ENCODE results near the gene MSANTD7.

The MSANTD7 gene

DNA sequence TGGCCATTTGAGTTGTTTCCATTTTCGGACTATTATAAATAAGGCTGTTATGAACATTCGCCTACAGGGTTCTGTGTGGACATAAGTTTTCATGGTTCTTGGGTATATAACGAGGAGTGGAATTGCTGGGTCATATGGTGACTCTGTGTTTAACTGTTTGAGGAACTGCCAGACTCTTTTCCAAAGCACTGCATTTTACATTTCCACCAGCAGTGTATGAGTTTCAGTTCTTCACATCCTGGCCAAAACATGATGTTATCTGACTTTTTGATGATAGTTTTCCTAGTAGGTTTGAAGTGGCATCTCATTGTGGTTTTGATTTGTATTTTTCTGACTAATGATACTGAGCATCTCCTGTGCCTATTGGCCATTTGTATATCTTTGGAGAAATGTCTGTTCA, 46.0 kb downstream of the MSANTD7 start:
- no peak for DNase-seq (ENCODE audit: low read depth)
- TF ChIP-seq, protein P1, sequence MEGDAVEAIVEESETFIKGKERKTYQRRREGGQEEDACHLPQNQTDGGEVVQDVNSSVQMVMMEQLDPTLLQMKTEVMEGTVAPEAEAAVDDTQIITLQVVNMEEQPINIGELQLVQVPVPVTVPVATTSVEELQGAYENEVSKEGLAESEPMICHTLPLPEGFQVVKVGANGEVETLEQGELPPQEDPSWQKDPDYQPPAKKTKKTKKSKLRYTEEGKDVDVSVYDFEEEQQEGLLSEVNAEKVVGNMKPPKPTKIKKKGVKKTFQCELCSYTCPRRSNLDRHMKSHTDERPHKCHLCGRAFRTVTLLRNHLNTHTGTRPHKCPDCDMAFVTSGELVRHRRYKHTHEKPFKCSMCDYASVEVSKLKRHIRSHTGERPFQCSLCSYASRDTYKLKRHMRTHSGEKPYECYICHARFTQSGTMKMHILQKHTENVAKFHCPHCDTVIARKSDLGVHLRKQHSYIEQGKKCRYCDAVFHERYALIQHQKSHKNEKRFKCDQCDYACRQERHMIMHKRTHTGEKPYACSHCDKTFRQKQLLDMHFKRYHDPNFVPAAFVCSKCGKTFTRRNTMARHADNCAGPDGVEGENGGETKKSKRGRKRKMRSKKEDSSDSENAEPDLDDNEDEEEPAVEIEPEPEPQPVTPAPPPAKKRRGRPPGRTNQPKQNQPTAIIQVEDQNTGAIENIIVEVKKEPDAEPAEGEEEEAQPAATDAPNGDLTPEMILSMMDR (IDR thresholded peaks at IDR 0.05; ENCODE audit: control insufficient read depth, extremely low read depth, insufficient read depth): no peak
- no peak overlapping the region for H3K4me3 ChIP-seq (ENCODE audit: low read depth, low read length)

All from LNCaP clone FGC (cell line).